PC-9 (cell line): ENCODE data around the gene ACOXL.

Experiments
- EZH2 ChIP-seq: fragments of 200-600 bp; sonication (generic); IDR thresholded peaks from 2 replicates; pipeline ENCODE4 v1.8.0; 2017; ENCODE audit warnings: antibody characterized with exemption, low read depth
- TF ChIP-seq, protein P1 (sequence below): fragments of 200-600 bp; sonication (generic); conservative IDR thresholded peaks from 2 replicates; pipeline ENCODE4 v1.6.1; 2017; ENCODE audit warnings: mixed run types, antibody characterized with exemption, mild to moderate bottlenecking, moderate library complexity

DNA sequence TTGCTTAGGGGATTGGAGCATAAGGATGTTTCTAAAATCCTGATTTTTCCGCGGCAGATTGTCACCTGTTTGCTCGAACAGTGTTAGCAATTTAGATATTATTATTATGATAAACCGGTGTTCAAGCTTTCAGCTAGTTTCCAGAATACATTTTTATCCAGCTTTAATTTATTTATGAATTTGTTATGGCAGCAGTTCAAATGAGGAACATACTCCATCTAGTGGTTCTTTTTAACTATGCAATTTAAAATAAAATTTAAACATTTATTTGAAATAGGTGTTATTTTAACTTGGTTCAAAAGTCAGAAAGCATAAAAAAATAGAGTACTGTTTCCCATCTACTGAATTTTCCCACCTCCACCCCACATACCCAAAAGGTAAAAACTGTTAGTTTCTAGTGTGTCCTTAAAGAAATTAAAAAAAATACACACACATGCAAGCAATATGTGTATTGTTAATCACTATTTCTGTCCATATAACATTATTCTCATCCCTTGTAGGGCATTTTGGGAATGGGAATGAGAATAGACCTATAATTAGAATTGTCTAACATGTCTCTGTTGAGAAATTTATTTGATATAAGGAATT is 23.2 kb downstream of the ACOXL start:
- TF ChIP-seq EZH2 = no peak
- TF ChIP-seq, protein P1, sequence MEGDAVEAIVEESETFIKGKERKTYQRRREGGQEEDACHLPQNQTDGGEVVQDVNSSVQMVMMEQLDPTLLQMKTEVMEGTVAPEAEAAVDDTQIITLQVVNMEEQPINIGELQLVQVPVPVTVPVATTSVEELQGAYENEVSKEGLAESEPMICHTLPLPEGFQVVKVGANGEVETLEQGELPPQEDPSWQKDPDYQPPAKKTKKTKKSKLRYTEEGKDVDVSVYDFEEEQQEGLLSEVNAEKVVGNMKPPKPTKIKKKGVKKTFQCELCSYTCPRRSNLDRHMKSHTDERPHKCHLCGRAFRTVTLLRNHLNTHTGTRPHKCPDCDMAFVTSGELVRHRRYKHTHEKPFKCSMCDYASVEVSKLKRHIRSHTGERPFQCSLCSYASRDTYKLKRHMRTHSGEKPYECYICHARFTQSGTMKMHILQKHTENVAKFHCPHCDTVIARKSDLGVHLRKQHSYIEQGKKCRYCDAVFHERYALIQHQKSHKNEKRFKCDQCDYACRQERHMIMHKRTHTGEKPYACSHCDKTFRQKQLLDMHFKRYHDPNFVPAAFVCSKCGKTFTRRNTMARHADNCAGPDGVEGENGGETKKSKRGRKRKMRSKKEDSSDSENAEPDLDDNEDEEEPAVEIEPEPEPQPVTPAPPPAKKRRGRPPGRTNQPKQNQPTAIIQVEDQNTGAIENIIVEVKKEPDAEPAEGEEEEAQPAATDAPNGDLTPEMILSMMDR = peak; percentile 82
